Nephron progenitor cell (in vitro differentiated cells): Measurements from ENCODE around the gene PNPT1.
"Not testable (repeated sequence)": the region's sequence is repeated elsewhere in the genome, so short reads cannot be mapped to it uniquely, and the experiment has no call there.

Experiments used
- DNase-seq: peaks from one replicate; pipeline ENCODE4 v3.0.0; 2021
- H3K27ac Mint-ChIP-seq: 2 replicates; pipeline ENCODE4 v1.8.0; 2021; ENCODE audit warnings: mild to moderate bottlenecking, moderate library complexity, mixed read lengths
- H3K27me3 Mint-ChIP-seq: 2 replicates; pipeline ENCODE4 v1.8.0; 2021; ENCODE audit warnings: mild to moderate bottlenecking, low read depth, mixed read lengths; ENCODE audit not compliant: poor library complexity
- H3K36me3 Mint-ChIP-seq: 2 replicates; pipeline ENCODE4 v1.8.0; 2021; ENCODE audit warnings: low read depth, mixed read lengths
- H3K4me1 Mint-ChIP-seq: 2 replicates; pipeline ENCODE4 v1.8.0; 2021; ENCODE audit warnings: mixed read lengths
- H3K4me3 Mint-ChIP-seq: 2 replicates; pipeline ENCODE4 v1.8.0; 2021; ENCODE audit warnings: mild to moderate bottlenecking, moderate library complexity, mixed read lengths
- H3K9me3 Mint-ChIP-seq: 2 replicates; pipeline ENCODE4 v1.8.0; 2021; ENCODE audit warnings: mild to moderate bottlenecking, moderate library complexity, mixed read lengths
- CTCF ChIP-seq: fragments of 200-600 bp; sonication (generic); IDR thresholded peaks from 2 replicates; pipeline ENCODE4 v1.5.0; 2021; ENCODE audit warnings: antibody characterized with exemption

PNPT1 gene

DNA sequence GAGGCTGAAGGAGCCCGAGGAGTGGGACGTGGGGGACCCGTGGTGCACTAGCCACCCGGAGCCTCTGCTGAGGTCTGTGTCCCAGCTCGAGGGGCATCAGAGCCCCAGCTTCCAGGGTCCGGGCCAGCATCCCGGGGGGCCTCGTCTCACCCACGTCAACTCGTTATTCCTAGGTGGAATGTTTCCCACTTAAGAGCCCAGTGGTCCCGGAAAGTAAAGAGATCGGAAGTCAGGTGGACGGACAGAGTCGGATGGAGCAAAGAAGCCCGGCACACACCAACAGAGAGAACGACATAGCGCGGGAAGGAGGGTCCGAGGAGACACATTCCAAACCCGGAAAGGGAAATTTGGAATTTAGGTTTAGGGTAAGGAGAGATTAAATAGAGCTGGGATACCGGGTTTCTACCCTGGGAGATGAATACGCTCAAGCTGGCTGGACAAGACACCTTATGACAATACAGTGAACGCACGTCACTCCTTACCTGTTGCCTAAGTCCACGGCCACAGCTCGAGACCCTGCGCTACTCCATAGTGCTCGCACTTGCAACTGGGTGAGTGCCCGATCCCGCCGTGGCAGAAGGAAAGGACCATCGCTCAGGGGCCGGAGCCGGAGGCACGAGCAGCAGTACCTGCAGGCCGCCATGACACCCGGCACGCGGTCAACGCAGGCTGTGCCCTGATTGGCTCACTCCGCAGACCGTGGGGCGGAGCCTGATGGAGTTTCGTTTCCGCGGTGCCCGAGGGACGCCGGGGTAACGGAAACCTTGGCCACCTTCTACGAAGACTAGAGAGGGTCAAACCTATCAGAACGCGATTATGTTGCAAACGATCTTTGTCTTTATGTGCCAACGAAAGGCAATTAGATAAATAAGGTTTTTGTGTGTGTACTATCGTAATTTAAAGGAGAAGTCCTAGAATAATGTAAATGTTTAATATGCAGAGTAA, at the start of gene PNPT1:
TSS of gene PNPT1 (minus strand) at position 664 of the 945 bp plus-strand sequence. CDS start at position 643, 21 bp downstream.
- Mint-ChIP-seq H3K4me1 (peaks cover 19% of the 10 kb centered on the region), H3K36me3 (peaks cover 25% of the 10 kb centered on the region), H3K27ac (peak within 1 kb of the TSS; percentile 36), H3K27me3 (peaks cover 4% of the 10 kb centered on the region), H3K9me3 (peaks cover 8% of the 10 kb centered on the region), H3K4me3 (peak within 1 kb of the TSS; percentile 99)
- TF ChIP-seq CTCF, result no peak
- DNase-seq, result peak; percentile 89

DNA sequence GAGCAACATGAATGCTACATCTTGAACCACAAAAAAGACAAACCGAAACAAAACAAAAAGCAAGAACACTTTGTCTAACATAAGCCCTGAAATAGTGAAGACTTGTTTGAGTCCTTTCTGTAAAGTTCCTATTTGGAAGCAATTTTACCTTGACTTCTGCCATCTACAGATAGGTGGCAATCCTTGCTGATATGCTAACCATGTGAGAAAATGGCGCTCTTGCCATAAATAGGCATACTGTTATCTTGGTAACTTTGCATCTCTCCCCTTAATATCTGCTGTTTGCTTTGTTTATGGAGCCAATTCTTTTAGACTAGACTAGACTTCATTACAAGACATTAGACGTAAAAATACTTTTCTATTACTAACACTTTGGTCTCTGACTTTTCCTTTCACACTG, 49.4 kb upstream of the PNPT1 start:
- no peak for TF ChIP-seq CTCF
- Mint-ChIP-seq H3K27me3 (peaks cover 6% of the 10 kb centered on the region), H3K9me3 (peaks cover 25% of the 10 kb centered on the region), H3K27ac (no peak overlapping the region), H3K4me1 (peaks cover 8% of the 10 kb centered on the region), H3K4me3 (no peak overlapping the region), H3K36me3 (peaks cover 9% of the 10 kb centered on the region)
- DNase-seq, result no peak

GRCh38 chr2:55736019-55736536, 42.4 kb upstream of the PNPT1 start:
- DNase-seq, H3K4me3 Mint-ChIP-seq, H3K27ac Mint-ChIP-seq, H3K36me3 Mint-ChIP-seq, H3K9me3 Mint-ChIP-seq, H3K27me3 Mint-ChIP-seq, H3K4me1 Mint-ChIP-seq: not testable (repeated sequence)

GRCh38 chr2:55734726-55735125, 41.1 kb upstream of the PNPT1 start:
- TF ChIP-seq CTCF, result no peak
- Mint-ChIP-seq H3K36me3 (no peaks in the 10 kb centered on the region), H3K9me3 (no peaks in the 10 kb centered on the region), H3K27ac (no peak overlapping the region), H3K4me1 (peaks cover 5% of the 10 kb centered on the region), H3K27me3 (no peaks in the 10 kb centered on the region), H3K4me3 (no peak overlapping the region)
- no peak for DNase-seq

DNA sequence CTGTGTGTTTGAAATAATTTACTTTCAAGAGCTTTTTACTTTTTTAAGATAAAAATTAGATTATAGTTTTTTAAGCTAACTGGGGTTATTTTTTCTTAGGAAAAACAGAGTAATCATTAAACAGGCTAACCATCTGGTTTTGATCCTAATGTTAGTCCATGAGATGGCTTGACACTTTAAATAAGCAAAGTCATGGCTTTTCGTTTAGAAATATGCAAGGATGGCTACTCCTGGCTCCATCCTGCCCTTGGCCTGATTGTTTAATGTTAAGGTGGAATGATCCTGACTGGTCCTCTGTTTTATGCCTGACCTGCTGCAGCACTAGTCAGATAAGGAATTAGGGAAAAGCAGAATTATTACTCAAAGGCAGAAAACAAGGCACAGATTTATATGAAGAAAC, 39.7 kb upstream of the PNPT1 start:
- H3K4me3 Mint-ChIP-seq, result no peak overlapping the region
- H3K27ac Mint-ChIP-seq, result no peak overlapping the region
- H3K36me3 Mint-ChIP-seq, result no peaks in the 10 kb centered on the region
- H3K27me3 Mint-ChIP-seq, result no peaks in the 10 kb centered on the region
- TF ChIP-seq CTCF, result no peak
- H3K9me3 Mint-ChIP-seq, result no peaks in the 10 kb centered on the region
- H3K4me1 Mint-ChIP-seq, result peaks cover 5% of the 10 kb centered on the region
- no peak for DNase-seq

DNA sequence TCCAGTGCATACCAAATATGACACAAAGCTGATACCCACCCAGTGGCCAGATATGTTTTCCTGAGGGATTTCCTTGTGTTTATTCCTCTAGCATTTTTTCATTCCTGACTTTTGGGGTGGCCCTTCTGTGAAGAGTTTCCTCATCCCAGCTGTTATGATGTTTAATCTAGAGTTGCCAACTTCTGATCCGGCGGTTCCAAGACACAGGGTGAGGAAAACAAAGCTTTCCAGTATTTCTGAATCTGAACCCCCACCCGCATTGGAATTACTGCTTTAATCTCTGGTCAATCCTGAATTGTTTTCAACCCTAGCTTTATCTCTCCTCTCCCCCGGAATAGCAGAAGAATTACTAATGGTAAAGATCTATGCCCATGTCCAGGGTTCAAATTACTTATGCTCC, 39.2 kb upstream of the PNPT1 start:
- Mint-ChIP-seq H3K9me3 (no peaks in the 10 kb centered on the region), H3K27ac (no peak overlapping the region), H3K4me1 (peaks cover 5% of the 10 kb centered on the region), H3K36me3 (no peaks in the 10 kb centered on the region), H3K27me3 (no peaks in the 10 kb centered on the region), H3K4me3 (no peak overlapping the region)
- no peak for DNase-seq
- no peak for TF ChIP-seq CTCF
